Neural cell (in vitro differentiated cells): ENCODE measurements around the gene GOLGA6L9. TPM values are rescaled to one million over a fixed set of nuclear protein-coding genes. Genes with fewer than 3 reads are reported as not detected.
"Not testable (repeated sequence)": the region's sequence is repeated elsewhere in the genome, so short reads cannot be mapped to it uniquely, and the experiment has no call there.

ENCODE experiments used
- H2AFZ ChIP-seq: fragments of 200-600, 300-800 bp; sonication (generic), shearing (Covaris generic); 2 replicates; pipeline ENCODE4 v1.6.0; 2014; ENCODE audit warnings: low read depth, mild to moderate bottlenecking, antibody characterized with exemption, low read length, moderate library complexity
- H3F3A ChIP-seq: fragments of 200-600 bp; shearing (Covaris generic); 2 replicates; pipeline ENCODE4 v1.6.1; 2016; ENCODE audit warnings: mild to moderate bottlenecking, moderate library complexity, mixed read lengths, antibody characterized with exemption, low read length; ENCODE audit not compliant: insufficient read depth, poor library complexity, severe bottlenecking
- H3K27ac ChIP-seq: fragments of 200-600, 300-800 bp; sonication (generic), shearing (Covaris generic); 2 replicates; pipeline ENCODE4 v1.5.1; 2014; ENCODE audit warnings: mild to moderate bottlenecking, low read length, moderate library complexity
- H3K27me3 ChIP-seq: fragments of 300-800, 200-600 bp; sonication (generic), shearing (Covaris generic); 2 replicates; pipeline ENCODE4 v1.6.0; 2014; ENCODE audit warnings: mild to moderate bottlenecking, low read depth, low read length, moderate library complexity; ENCODE audit not compliant: insufficient read depth
- H3K36me3 ChIP-seq: fragments of 300-800, 200-600 bp; sonication (generic), shearing (Covaris generic); 2 replicates; pipeline ENCODE4 v1.5.1; 2014; ENCODE audit warnings: mild to moderate bottlenecking, antibody characterized with exemption, low read length, moderate library complexity; ENCODE audit not compliant: insufficient read depth
- H3K4me2 ChIP-seq: fragments of 300-800, 200-600 bp; sonication (generic), shearing (Covaris generic); 2 replicates; pipeline ENCODE4 v1.6.0; 2014; ENCODE audit warnings: mild to moderate bottlenecking, low read length
- H3K4me3 ChIP-seq: fragments of 300-800, 200-600 bp; sonication (generic), shearing (Covaris generic); 2 replicates; pipeline ENCODE4 v1.5.1; 2014; ENCODE audit warnings: mild to moderate bottlenecking, low read length, moderate library complexity
- H3K79me2 ChIP-seq: fragments of 200-600 bp; shearing (Covaris generic); replicated peaks from 2 replicates; pipeline ENCODE4 v1.6.0; 2014; ENCODE audit warnings: mild to moderate bottlenecking, low read length, moderate library complexity; ENCODE audit not compliant: insufficient read depth
- H3K9ac ChIP-seq: fragments of 300-800, 200-600 bp; sonication (generic), shearing (Covaris generic); 2 replicates; pipeline ENCODE4 v1.6.1; 2016; ENCODE audit warnings: mild to moderate bottlenecking, low read length, mixed read lengths
- H3K9me2 ChIP-seq: fragments of 200-600 bp; shearing (Covaris generic); 2 replicates; pipeline ENCODE4 v1.6.1; 2016; ENCODE audit warnings: mild to moderate bottlenecking, low read length, mixed read lengths; ENCODE audit not compliant: insufficient read depth
- H3K9me3 ChIP-seq: fragments of 200-600, 300-800 bp; sonication (generic), shearing (Covaris generic); 2 replicates; pipeline ENCODE4 v1.6.1; 2016; ENCODE audit warnings: mild to moderate bottlenecking, mixed run types, low read length, moderate library complexity, mixed read lengths
- H4K20me1 ChIP-seq: fragments of 200-600 bp; shearing (Covaris generic); 2 replicates; pipeline ENCODE4 v1.6.1; 2016; ENCODE audit warnings: mild to moderate bottlenecking, mixed run types; ENCODE audit not compliant: insufficient read depth
- polyA plus RNA-seq: library from polyadenylated mRNA; depleted of rRNA; stranded (reverse); fragments of >200 nt; gene quantifications from 2 replicates; pipeline ENCODE4 v1.2.3, GENCODE V29; 2014
- small RNA-seq, 3 experiments: library from RNA; depleted of rRNA; stranded (forward); fragments of <200 nt; gene quantifications; one replicate each; pipeline ENCODE3, GENCODE V24; 2012

Gene GOLGA6L9
- polyA plus RNA-seq, 1 donor from 2014 or later: 27.5 TPM

DNA sequence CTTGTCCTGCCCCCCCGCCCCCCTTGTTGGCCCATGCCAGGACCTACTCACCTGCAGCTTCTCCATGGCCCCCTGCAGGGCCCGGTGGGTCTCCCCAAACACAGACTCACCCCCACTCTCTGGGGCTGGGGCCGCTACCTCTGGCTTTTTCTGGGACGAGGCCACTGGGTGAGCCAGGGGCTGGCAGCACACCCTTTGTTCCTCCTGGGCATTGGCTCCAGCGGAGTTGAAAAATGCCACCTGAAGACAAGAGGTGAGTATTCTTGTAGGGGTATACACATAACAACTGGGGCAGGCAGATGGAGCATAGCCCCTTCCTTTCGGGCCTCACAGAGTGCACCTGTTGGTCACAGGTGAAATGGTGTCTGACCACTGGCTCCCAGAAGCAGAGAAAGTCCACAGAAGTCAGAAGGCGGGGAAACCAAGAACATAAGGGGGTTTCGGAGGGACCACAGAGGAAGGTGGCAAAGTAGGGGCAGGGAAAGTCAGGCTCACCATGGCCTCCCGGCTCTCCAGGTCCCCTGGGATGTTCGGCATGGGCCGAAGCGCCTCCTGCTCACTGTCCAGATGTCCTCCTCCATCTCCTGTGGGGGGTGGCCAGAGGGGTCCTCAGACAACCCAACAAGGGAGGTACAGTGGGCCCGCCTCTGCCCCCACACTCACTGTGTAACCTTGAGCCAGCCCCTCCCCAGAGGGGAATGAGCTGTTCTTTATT is 47.9 kb downstream of the GOLGA6L9 start:
- not testable (repeated sequence) for H3K9me3 ChIP-seq, H3F3A ChIP-seq, H2AFZ ChIP-seq, H3K4me2 ChIP-seq, H3K27ac ChIP-seq, H4K20me1 ChIP-seq, H3K27me3 ChIP-seq, H3K79me2 ChIP-seq, H3K36me3 ChIP-seq, H3K9me2 ChIP-seq, H3K9ac ChIP-seq, H3K4me3 ChIP-seq

Small RNAs within 50 kb of the gene (small RNA-seq; reads per million reads assigned to genes)
- gene AC245033.3: 0 reads per million in 3 experiments

Other genes with a start within 250 kb of the GOLGA6L9 start
- gene EFL1, start 167.1 kb upstream of the GOLGA6L9 start, polyA plus RNA-seq: 16.8 and 23.7 TPM in 2 replicates
- 4.0 and 8.6 TPM in 2 replicates for gene SAXO2, start 167.0 kb upstream of the GOLGA6L9 start, polyA plus RNA-seq
- 7.4 and 7.9 TPM in 2 replicates for gene GOLGA6L10, start 80.3 kb upstream of the GOLGA6L9 start, polyA plus RNA-seq
- gene RPS17, start 110.6 kb downstream of the GOLGA6L9 start, polyA plus RNA-seq: 2,425 and 2,561 TPM in 2 replicates
- gene CPEB1, start 217.5 kb downstream of the GOLGA6L9 start, polyA plus RNA-seq: 0.61 and 1.3 TPM in 2 replicates